Measurements from ENCODE around the gene GRIPAP1. TPM values are rescaled to one million over a fixed set of nuclear protein-coding genes. Genes with fewer than 3 reads are reported as not detected.

The GRIPAP1 gene
- total RNA-seq, 1 donor from 2014 or later: 86.5 TPM

GRCh38 chrX:48924270-48924669 lies 77.8 kb downstream of the GRIPAP1 start:
- Mint-ChIP-seq H3K27me3 (ENCODE audit: low read depth) (no peaks in the 10 kb centered on the region), H3K9me3 (no peaks in the 10 kb centered on the region), H3K27ac (peak overlapping the region; percentile 73), H3K36me3 (ENCODE audit: low read depth) (peaks cover 46% of the 10 kb centered on the region), H3K4me3 (ENCODE audit: low read depth) (no peak overlapping the region), H3K4me1 (ENCODE audit: low read depth) (peaks cover 34% of the 10 kb centered on the region)
- intact Hi-C loops (cut with micrococcal nuclease): no loop called here
- DNase-seq (ENCODE audit: low spot score): no peak

GRCh38 chrX:48923771-48924170 lies 78.3 kb downstream of the GRIPAP1 start:
- no peaks in the 10 kb centered on the region for H3K9me3 Mint-ChIP-seq
- H3K4me1 Mint-ChIP-seq (ENCODE audit: low read depth): peaks cover 34% of the 10 kb centered on the region
- no peak overlapping the region for H3K4me3 Mint-ChIP-seq (ENCODE audit: low read depth)
- no peaks in the 10 kb centered on the region for H3K27me3 Mint-ChIP-seq (ENCODE audit: low read depth)
- peak overlapping the region; percentile 73 for H3K27ac Mint-ChIP-seq
- intact Hi-C loops (cut with micrococcal nuclease): no loop called here
- H3K36me3 Mint-ChIP-seq (ENCODE audit: low read depth): peaks cover 49% of the 10 kb centered on the region
- DNase-seq (ENCODE audit: low spot score): no peak

Other genes with a start within 250 kb of the GRIPAP1 start
- gene GLOD5, start 240.5 kb downstream of the GRIPAP1 start, total RNA-seq: not detected in 2 replicates
- not detected in 2 replicates for gene GATA1, start 215.7 kb downstream of the GRIPAP1 start, total RNA-seq
- 73.9 and 77.7 TPM in 2 replicates for gene HDAC6, start 200.2 kb downstream of the GRIPAP1 start, total RNA-seq
- not detected in 2 replicates for gene ERAS, start 175.8 kb downstream of the GRIPAP1 start, total RNA-seq
- gene PCSK1N, start 166.7 kb downstream of the GRIPAP1 start, total RNA-seq: 0.18 and 0.23 TPM in 2 replicates
- gene TIMM17B, start 104.5 kb downstream of the GRIPAP1 start, total RNA-seq: 66.2 and 71.6 TPM in 2 replicates
- 97.3 and 103 TPM in 2 replicates for gene PQBP1, start 104.3 kb downstream of the GRIPAP1 start, total RNA-seq
- 18.3 and 21.9 TPM in 2 replicates for gene SLC35A2, start 90.6 kb downstream of the GRIPAP1 start, total RNA-seq
- gene PIM2, start 83.2 kb downstream of the GRIPAP1 start, total RNA-seq: 313 and 315 TPM in 2 replicates
- gene OTUD5, start 44.7 kb downstream of the GRIPAP1 start, total RNA-seq: 73.9 and 77.9 TPM in 2 replicates
- gene KCND1, start 30.4 kb downstream of the GRIPAP1 start, total RNA-seq: 2.9 and 3.3 TPM in 2 replicates
- gene TFE3, start 41.1 kb upstream of the GRIPAP1 start, total RNA-seq: 28.4 and 28.5 TPM in 2 replicates
- gene CCDC120, start 56.7 kb upstream of the GRIPAP1 start, total RNA-seq: 4.6 and 6.6 TPM in 2 replicates
- 14.2 and 14.4 TPM in 2 replicates for gene PRAF2, start 71.7 kb upstream of the GRIPAP1 start, total RNA-seq
- gene WDR45, start 77.6 kb upstream of the GRIPAP1 start, total RNA-seq: 37.9 and 43.5 TPM in 2 replicates
- gene GPKOW, start 121.5 kb upstream of the GRIPAP1 start, total RNA-seq: 25.8 and 26.3 TPM in 2 replicates
- 1.6 and 2.1 TPM in 2 replicates for gene MAGIX, start 160.5 kb upstream of the GRIPAP1 start, total RNA-seq
- gene PLP2, start 169.6 kb upstream of the GRIPAP1 start, total RNA-seq: 112 and 116 TPM in 2 replicates
- 24.5 and 26.9 TPM in 2 replicates for gene PRICKLE3, start 184.1 kb upstream of the GRIPAP1 start, total RNA-seq
- 3.8 and 4.3 TPM in 2 replicates for gene SYP, start 197.9 kb upstream of the GRIPAP1 start, total RNA-seq
- 0.23 and 0.32 TPM in 2 replicates for gene CACNA1F, start 231.1 kb upstream of the GRIPAP1 start, total RNA-seq
- gene CCDC22, start 233.2 kb upstream of the GRIPAP1 start, total RNA-seq: 30.2 and 32.0 TPM in 2 replicates

All from activated T-helper 2 cell treated with anti-CD3 and anti-CD28 coated beads, Interferon-gamma antibody, Interleukin-2, Interleukin-4, amounts not matched to agents 10 μg/mL and 5 μg/mL and 100 μg/mL, durations not matched to agents 14 hours and 24 hours and 36 hours (primary cell).